Measurements from ENCODE around the gene GET3.

GRCh38 chr19:12711187-12711586 lies 26.1 kb upstream of the GET3 start:
- TF ChIP-seq CTCF (IDR thresholded peaks at IDR 0.05), result no peak
- TF ChIP-seq POLR2A (IDR thresholded peaks at IDR 0.05), result no peak

All from thyroid gland (tissue), 4 donors.